Gastrocnemius medialis (tissue), 4 donors: ENCODE results near the gene PUS3. TPM values are rescaled to one million over a fixed set of nuclear protein-coding genes. Genes with fewer than 3 reads are reported as not detected.

ENCODE experiments used
- ATAC-seq, 2 donors: fragments of 150-250 bp; one replicate each; pipeline ENCODE4 v1.9.1; 2016
- DNase-seq, 2 donors: peaks; one replicate each; pipeline ENCODE4 v3.0.0-alpha.2; 2019
- H3K27ac ChIP-seq, 4 donors: fragments of 200-600 bp; sonication (generic); 1 replicate in 1 of 4; 2 replicates in 3 of 4; pipeline ENCODE4 v1.5.1; 2016 to 2018; ENCODE audit warnings: mild to moderate bottlenecking in 2 of 4, moderate library complexity in 1 of 4
- H3K27me3 ChIP-seq, 3 donors: fragments of 200-600 bp; sonication (generic) in 2 of 3; 1 replicate in 1 of 3; 2 replicates in 2 of 3; pipeline versions ENCODE4 v1.5.1 to v1.6.0; 2016 to 2019; ENCODE audit warnings: mild to moderate bottlenecking in 1 of 3, moderate library complexity in 1 of 3
- H3K36me3 ChIP-seq, 2 donors: fragments of 200-600 bp; sonication (generic) in 1 of 2; one replicate each; pipeline ENCODE4 v1.5.1; 2017 to 2018
- H3K4me1 ChIP-seq, 2 donors: fragments of 200-600 bp; sonication (generic) in 1 of 2; one replicate each; pipeline ENCODE4 v1.5.1; 2016 to 2017; ENCODE audit warnings: mild to moderate bottlenecking in 2 of 2
- H3K4me3 ChIP-seq, 4 donors: fragments of 200-600 bp; sonication (generic) in 3 of 4; 1 replicate in 1 of 4; 2 replicates in 3 of 4; pipeline ENCODE4 v1.5.1; 2016 to 2019; ENCODE audit warnings: mild to moderate bottlenecking in 2 of 4
- H3K9me3 ChIP-seq, 3 donors: fragments of 200-600 bp; sonication (generic) in 2 of 3; 1 replicate in 1 of 3; 2 replicates in 2 of 3; pipeline ENCODE4 v1.5.1; 2016 to 2019
- POLR2A ChIP-seq, 2 donors: fragments of 450-650 bp; IDR thresholded peaks; one replicate each; pipeline ENCODE4 v1.6.1; 2017; ENCODE audit warnings: antibody characterized with exemption in 2 of 2, mild to moderate bottlenecking in 2 of 2, moderate library complexity in 2 of 2
- in situ Hi-C, 4 donors: fragments of 200-750 bp; cut with MboI; loops; one replicate each; pipeline versions ENCODE4 v1.15.0 to v1.8.0; 2017; ENCODE audit warnings: low sequenced_read_pairs in 4 of 4
- intact Hi-C: fragments of 100-400 bp; cut with DNase I; formaldehyde crosslinking; loops from one replicate; pipeline ENCODE4 v1.15.1; 2023; ENCODE audit warnings: low total_unique reads
- total RNA-seq, 4 donors: library from RNA; depleted of rRNA; stranded (reverse); fragments of >200 nt; gene quantifications; one replicate each; pipeline versions ENCODE4 v1.1.0 to v1.2.3, GENCODE V29; 2016
- TF ChIP-seq, protein P1 (sequence below), 5 experiments: fragments of 450-650 bp in 3 of 5; fragments of 200-600 bp in 2 of 5; sonication (generic) in 2 of 5; IDR thresholded peaks in 4 of 5; conservative IDR thresholded peaks in 1 of 5; 1 replicate in 4 of 5; 2 replicates in 1 of 5; pipeline ENCODE4 v1.5.1; 2016 to 2019; ENCODE audit warnings: antibody characterized with exemption in 5 of 5, mild to moderate bottlenecking in 3 of 5, moderate library complexity in 3 of 5

Gene PUS3
- total RNA-seq, 4 donors from 2014 or later: 7.0 to 13.5 (median 11.7) TPM

DNA sequence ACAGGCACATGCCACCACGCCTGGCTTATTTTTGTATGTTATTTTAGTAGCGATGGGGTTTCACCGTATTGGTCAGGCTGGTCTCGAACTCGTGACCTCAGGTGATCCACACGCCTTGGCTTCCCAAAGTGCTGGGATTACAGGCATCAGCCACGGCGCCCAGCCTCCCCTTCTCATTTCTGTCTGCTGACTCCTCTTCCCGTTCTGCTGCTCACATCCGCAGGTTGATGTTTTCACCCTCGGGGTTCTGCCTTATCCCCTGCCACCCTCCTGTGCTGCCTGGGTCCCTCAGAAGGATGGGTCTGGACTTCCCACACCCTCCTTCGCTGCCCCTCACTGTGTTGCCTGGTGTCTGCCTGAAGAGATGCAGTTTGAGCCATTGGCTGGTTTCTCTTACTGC is 23.7 kb upstream of the PUS3 start:
- Histone ChIP-seq H3K4me1 (no peaks in the 10 kb centered on the region), H3K27me3 (no peaks in the 10 kb centered on the region), H3K4me3 (no peak overlapping the region), H3K9me3 (no peaks in the 10 kb centered on the region), H3K27ac (no peak overlapping the region), H3K36me3 (no peaks in the 10 kb centered on the region)
- no peak for DNase-seq
- intact Hi-C loops (no loop called here), in situ Hi-C loops (no loop called here)
- TF ChIP-seq, protein P1, sequence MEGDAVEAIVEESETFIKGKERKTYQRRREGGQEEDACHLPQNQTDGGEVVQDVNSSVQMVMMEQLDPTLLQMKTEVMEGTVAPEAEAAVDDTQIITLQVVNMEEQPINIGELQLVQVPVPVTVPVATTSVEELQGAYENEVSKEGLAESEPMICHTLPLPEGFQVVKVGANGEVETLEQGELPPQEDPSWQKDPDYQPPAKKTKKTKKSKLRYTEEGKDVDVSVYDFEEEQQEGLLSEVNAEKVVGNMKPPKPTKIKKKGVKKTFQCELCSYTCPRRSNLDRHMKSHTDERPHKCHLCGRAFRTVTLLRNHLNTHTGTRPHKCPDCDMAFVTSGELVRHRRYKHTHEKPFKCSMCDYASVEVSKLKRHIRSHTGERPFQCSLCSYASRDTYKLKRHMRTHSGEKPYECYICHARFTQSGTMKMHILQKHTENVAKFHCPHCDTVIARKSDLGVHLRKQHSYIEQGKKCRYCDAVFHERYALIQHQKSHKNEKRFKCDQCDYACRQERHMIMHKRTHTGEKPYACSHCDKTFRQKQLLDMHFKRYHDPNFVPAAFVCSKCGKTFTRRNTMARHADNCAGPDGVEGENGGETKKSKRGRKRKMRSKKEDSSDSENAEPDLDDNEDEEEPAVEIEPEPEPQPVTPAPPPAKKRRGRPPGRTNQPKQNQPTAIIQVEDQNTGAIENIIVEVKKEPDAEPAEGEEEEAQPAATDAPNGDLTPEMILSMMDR (IDR thresholded peaks at IDR 0.05 in 4 of 5, conservative IDR thresholded peaks at IDR 0.05 in 1 of 5): no peak
- no peak for TF ChIP-seq POLR2A (IDR thresholded peaks at IDR 0.05)
- no peak for ATAC-seq

DNA sequence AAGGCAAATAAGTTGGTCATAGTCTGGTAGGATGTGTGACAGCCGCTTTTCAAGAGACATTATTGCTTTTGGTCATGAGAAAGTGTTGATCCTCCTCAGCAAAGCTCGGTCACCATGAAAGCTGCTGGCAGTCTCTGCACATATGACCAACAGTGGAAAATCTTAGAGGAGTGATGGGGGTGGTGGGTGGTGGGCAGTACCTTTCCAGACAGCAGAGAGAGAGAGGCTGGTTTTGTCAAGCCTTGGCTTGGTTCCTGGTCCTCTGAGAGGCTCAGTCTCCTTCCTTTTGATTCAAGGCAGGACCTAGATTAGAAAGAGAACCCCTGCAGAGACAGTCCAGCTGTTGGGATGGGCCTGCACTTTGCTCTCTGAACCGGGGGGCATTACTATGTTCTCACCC is 22.8 kb upstream of the PUS3 start:
- H3K27me3 ChIP-seq: no peaks in the 10 kb centered on the region
- no peak overlapping the region for H3K4me3 ChIP-seq
- ATAC-seq (no peak), DNase-seq (no peak)
- no peak overlapping the region for H3K27ac ChIP-seq
- intact Hi-C loops: no loop called here
- H3K36me3 ChIP-seq: no peaks in the 10 kb centered on the region
- no peaks in the 10 kb centered on the region for H3K9me3 ChIP-seq
- TF ChIP-seq POLR2A (IDR thresholded peaks at IDR 0.05): no peak
- TF ChIP-seq, protein P1 (IDR thresholded peaks at IDR 0.05 in 4 of 5, conservative IDR thresholded peaks at IDR 0.05 in 1 of 5): no peak
- in situ Hi-C loops: no loop called here
- H3K4me1 ChIP-seq: no peaks in the 10 kb centered on the region

DNA sequence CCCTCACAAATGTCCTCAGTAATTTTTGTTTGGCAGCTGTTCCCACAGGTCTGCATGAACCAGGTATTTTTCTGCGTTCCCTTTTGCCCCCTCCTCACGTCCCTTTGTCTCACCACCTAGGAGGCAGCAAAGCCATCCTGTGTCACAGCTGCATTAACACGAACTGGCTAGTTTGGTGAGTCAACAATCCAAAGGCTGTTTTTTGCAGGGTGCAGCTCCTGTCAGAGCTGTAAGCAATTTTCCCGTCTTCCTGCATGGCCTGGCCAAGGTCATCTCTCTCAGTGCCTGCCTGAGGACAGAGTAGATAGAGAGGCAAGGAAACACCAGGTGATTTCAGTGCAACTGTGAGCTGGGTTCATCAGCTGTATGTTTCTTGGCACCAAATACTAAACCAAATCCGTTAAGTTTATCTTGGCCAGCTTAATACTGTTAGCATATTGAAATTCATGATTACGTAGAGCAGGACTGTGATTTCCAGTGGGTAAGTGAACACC is 22.3 kb upstream of the PUS3 start:
- ATAC-seq (no peak), DNase-seq (no peak)
- in situ Hi-C loops: no loop called here
- Histone ChIP-seq H3K4me1 (no peaks in the 10 kb centered on the region), H3K4me3 (no peak overlapping the region), H3K9me3 (no peaks in the 10 kb centered on the region), H3K36me3 (no peaks in the 10 kb centered on the region), H3K27ac (no peak overlapping the region), H3K27me3 (no peaks in the 10 kb centered on the region)
- TF ChIP-seq, protein P1 (IDR thresholded peaks at IDR 0.05 in 4 of 5, conservative IDR thresholded peaks at IDR 0.05 in 1 of 5): no peak
- TF ChIP-seq POLR2A (IDR thresholded peaks at IDR 0.05): no peak
- intact Hi-C loops: no loop called here

DNA sequence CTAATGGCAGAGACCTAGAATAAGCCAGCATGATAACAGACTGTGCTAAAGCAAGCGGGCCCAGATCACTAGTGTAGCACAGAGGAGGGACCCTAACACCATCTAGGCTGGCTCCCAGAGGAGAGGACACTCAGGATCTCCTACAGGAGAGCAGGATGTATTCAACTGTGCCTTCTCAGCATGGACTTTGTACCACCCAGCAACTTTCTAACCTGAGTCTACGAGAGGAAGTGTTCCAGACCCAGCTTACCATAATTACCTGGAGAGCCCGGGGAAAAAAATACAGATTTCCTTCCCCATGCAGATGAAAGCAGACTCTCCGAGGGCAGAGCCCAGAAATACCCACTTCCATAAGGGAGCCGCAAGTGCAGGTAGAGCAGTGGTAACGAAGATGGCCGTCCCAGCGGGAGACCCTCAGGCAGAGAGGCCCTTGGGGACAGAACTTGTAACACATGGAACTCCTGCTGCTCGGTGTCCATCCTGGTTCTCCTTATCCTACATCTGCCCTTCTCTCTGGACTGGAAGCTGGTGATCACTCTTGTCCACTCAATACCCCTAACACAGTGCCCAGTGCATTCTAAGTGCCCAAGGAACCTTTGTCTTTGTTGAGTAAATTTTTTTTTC is 21.5 kb upstream of the PUS3 start:
- in situ Hi-C loops (loop anchor here in 3 of 4 donors (5.0 kb wide), 1 partner anchor 268 kb away; no protein-coding TSS in a partner anchor), intact Hi-C loops (loop anchor here (5.0 kb wide), 2 partner anchors 188 to 558 kb away; no protein-coding TSS in a partner anchor)
- ATAC-seq (no peak), DNase-seq (no peak)
- no peak overlapping the region for H3K4me3 ChIP-seq
- no peak for TF ChIP-seq POLR2A (IDR thresholded peaks at IDR 0.05)
- TF ChIP-seq, protein P1 (IDR thresholded peaks at IDR 0.05 in 4 of 5, conservative IDR thresholded peaks at IDR 0.05 in 1 of 5): no peak
- no peaks in the 10 kb centered on the region for H3K27me3 ChIP-seq
- no peak overlapping the region for H3K27ac ChIP-seq
- no peaks in the 10 kb centered on the region for H3K4me1 ChIP-seq
- H3K9me3 ChIP-seq: no peaks in the 10 kb centered on the region
- no peaks in the 10 kb centered on the region for H3K36me3 ChIP-seq
